ENCODE results near the gene FNDC5.

GRCh38 chr1:32813941-32814739 is 56.6 kb downstream of the FNDC5 start:
- TF ChIP-seq CTCF (IDR thresholded peaks at IDR 0.05) (no peak), ZFX (IDR thresholded peaks at IDR 0.05; ENCODE audit: borderline replicate concordance) (no peak)
